Type B pancreatic cell (in vitro differentiated cells): ENCODE measurements around the gene SFT2D2. TPM values are rescaled to one million over a fixed set of nuclear protein-coding genes. Genes with fewer than 3 reads are reported as not detected.

Source experiments
- DNase-seq: peaks from one replicate; pipeline ENCODE4 v3.0.0; 2021; ENCODE audit warnings: mixed read lengths; ENCODE audit not compliant: unreplicated experiment; ENCODE audit errors: extremely low spot score
- H3K27ac Mint-ChIP-seq: 2 replicates; pipeline ENCODE4 v1.8.0; 2021; ENCODE audit warnings: mild to moderate bottlenecking, mixed read lengths
- H3K27me3 Mint-ChIP-seq: 2 replicates; pipeline ENCODE4 v1.8.0; 2021; ENCODE audit warnings: mixed read lengths
- H3K36me3 Mint-ChIP-seq: 2 replicates; pipeline ENCODE4 v1.8.0; 2021; ENCODE audit warnings: mixed read lengths
- H3K4me1 Mint-ChIP-seq: one replicate; pipeline ENCODE4 v1.8.0; 2021; ENCODE audit warnings: mixed read lengths; ENCODE audit not compliant: unreplicated experiment
- H3K4me3 Mint-ChIP-seq: 2 replicates; pipeline ENCODE4 v1.8.0; 2021; ENCODE audit warnings: mild to moderate bottlenecking, mixed read lengths
- H3K9me3 Mint-ChIP-seq: 2 replicates; pipeline ENCODE4 v1.8.0; 2021; ENCODE audit warnings: mixed read lengths
- total RNA-seq: library from RNA; stranded (reverse); gene quantifications from 2 replicates; pipeline ENCODE4 v1.2.1, GENCODE V29; 2021; ENCODE audit warnings: low replicate concordance
- TF ChIP-seq, protein P1 (sequence below): fragments of 200-600 bp; sonication (generic); conservative IDR thresholded peaks from 2 replicates; pipeline ENCODE4 v1.5.0; 2021; ENCODE audit warnings: antibody characterized with exemption, mild to moderate bottlenecking

SFT2D2 gene
- total RNA-seq, 1 donor from 2014 or later = 52.1 TPM

DNA sequence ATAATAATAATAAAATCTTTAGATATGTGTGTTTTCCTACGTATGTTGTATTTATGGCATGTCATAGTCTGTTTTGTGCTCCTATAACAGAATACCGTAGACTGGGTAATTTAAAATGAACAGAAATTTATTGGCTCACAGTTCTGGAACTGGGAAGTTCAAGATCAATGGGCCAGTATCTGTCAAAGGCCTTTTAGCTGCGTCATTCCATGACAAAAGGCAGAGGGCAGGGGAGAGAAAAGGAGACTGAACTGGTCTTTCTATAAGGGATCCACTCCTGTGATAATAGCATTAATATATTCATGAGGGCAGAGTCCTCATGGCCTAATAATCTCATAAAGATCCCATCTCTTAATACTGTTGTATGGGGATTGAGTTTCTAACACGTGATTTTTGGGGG is 7.1 kb upstream of the SFT2D2 start:
- H3K4me1 Mint-ChIP-seq = no peaks in the 10 kb centered on the region
- TF ChIP-seq, protein P1, sequence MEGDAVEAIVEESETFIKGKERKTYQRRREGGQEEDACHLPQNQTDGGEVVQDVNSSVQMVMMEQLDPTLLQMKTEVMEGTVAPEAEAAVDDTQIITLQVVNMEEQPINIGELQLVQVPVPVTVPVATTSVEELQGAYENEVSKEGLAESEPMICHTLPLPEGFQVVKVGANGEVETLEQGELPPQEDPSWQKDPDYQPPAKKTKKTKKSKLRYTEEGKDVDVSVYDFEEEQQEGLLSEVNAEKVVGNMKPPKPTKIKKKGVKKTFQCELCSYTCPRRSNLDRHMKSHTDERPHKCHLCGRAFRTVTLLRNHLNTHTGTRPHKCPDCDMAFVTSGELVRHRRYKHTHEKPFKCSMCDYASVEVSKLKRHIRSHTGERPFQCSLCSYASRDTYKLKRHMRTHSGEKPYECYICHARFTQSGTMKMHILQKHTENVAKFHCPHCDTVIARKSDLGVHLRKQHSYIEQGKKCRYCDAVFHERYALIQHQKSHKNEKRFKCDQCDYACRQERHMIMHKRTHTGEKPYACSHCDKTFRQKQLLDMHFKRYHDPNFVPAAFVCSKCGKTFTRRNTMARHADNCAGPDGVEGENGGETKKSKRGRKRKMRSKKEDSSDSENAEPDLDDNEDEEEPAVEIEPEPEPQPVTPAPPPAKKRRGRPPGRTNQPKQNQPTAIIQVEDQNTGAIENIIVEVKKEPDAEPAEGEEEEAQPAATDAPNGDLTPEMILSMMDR = no peak
- peaks cover 3% of the 10 kb centered on the region for H3K9me3 Mint-ChIP-seq
- no peaks in the 10 kb centered on the region for H3K36me3 Mint-ChIP-seq
- no peak overlapping the region for H3K27ac Mint-ChIP-seq
- no peaks in the 10 kb centered on the region for H3K27me3 Mint-ChIP-seq
- DNase-seq = no peak
- H3K4me3 Mint-ChIP-seq = no peak overlapping the region

DNA sequence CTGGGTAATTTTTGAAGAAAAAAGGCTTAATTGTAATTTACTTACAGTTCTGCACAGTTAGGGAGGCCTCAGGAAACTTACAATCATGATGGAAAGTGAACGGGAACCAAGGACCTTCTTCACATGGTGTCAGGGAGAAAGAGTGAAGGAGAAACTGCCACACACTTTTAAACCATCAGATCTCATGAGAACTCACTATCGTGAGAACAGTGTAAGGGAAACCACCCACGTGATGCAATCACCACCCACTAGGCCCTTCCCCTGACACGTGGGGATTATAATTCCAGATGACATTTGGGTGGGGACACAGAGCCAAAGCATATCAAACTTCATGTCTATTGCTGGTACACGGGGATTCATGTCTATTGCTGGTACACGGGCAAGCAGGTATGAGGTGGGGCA is 5.3 kb upstream of the SFT2D2 start:
- H3K9me3 Mint-ChIP-seq = peaks cover 7% of the 10 kb centered on the region
- H3K27ac Mint-ChIP-seq = no peak overlapping the region
- H3K4me1 Mint-ChIP-seq = no peaks in the 10 kb centered on the region
- TF ChIP-seq, protein P1 = no peak
- H3K27me3 Mint-ChIP-seq = no peaks in the 10 kb centered on the region
- H3K4me3 Mint-ChIP-seq = no peak overlapping the region
- no peaks in the 10 kb centered on the region for H3K36me3 Mint-ChIP-seq
- no peak for DNase-seq

DNA sequence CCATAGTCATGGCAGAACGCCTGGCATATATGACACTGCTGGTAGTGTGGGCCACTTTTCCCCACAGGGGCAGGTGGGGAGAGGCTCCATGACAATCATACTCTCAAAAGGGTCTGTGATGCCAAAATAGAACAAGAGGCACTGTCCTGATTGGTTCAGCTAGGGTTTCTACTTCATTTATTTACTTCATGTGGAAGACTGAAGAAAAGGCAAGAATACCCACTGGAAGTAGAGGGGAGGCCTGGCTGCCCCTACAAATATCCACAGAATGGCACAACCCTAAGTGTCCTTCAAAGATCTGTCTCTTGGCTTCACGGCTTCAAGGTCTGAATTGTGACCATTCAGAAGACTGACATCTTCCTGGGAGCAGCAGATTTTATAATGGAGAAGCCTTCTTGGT is 4.5 kb upstream of the SFT2D2 start:
- Mint-ChIP-seq H3K4me3 (no peak overlapping the region), H3K4me1 (no peaks in the 10 kb centered on the region), H3K9me3 (peaks cover 7% of the 10 kb centered on the region), H3K27ac (no peak overlapping the region), H3K27me3 (no peaks in the 10 kb centered on the region), H3K36me3 (no peaks in the 10 kb centered on the region)
- DNase-seq = no peak
- TF ChIP-seq, protein P1 = no peak

DNA sequence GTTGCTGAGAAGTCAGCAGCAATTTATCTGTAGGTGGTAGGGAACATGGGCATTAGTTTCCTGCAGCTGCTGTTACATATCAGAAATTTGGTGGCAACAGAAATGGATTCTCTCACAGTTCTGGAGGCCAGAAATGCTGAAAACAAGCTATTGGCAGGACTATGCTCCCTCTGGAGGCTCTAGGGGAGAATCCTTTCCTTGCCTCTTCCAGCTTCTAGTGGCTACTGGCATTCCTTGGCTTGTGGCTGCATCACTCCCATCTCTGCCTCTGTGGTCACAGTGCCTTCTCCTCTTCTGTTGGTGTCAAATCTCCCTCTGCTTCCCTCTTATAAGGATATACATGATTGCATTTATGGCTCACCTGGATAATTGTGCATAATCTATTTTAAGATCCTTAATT is 2.5 kb upstream of the SFT2D2 start:
- H3K9me3 Mint-ChIP-seq = peaks cover 7% of the 10 kb centered on the region

DNA sequence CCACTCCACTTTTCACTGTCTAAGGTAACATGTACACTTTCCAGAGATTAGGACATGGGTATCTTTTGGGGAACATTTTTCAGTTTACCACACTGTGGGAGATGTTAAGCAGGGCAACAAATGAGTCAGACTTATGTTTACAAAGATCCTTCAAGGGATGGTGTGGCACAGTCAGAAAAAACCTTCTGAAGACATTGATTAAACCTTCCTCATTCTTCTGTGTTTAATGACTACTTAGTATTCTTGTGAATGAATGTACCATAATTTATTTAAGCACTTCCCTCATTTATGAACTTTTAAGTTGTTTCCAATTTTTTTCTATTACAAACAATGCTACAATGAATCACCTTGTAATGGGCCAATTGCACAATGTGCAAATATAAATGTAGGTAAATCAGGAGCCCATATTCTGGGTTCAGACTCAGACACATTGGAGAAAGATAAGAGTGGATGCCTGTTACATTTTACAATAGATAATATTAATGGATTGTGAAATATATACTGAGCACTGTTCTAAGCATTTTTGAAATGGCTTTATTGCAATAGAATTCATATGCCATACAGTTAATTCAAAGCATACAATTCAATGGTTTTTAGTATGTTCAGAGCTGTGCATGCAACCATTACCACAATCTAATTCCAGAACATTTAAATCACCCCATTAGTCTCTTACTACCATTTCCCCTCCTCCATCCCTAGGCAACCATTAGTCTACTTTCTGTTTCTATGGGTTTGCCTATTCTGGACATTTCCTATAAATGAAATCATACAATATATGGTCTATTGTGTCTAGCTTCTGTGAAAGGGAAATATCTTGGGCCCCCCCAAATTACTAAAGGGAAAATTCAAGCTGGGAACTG is 1.9 kb upstream of the SFT2D2 start:
- Mint-ChIP-seq H3K4me3 (no peak overlapping the region), H3K27me3 (no peaks in the 10 kb centered on the region), H3K4me1 (peaks cover 17% of the 10 kb centered on the region), H3K27ac (peak overlapping the region; percentile 0), H3K9me3 (peaks cover 7% of the 10 kb centered on the region), H3K36me3 (no peaks in the 10 kb centered on the region)
- DNase-seq = no peak
- TF ChIP-seq, protein P1 = no peak

More for the DNA sequence above, 2.5 kb upstream of the SFT2D2 start:
- Mint-ChIP-seq H3K36me3 (no peaks in the 10 kb centered on the region), H3K4me1 (peaks cover 14% of the 10 kb centered on the region), H3K27me3 (no peaks in the 10 kb centered on the region), H3K27ac (peak overlapping the region; percentile 0), H3K4me3 (no peak overlapping the region)
- TF ChIP-seq, protein P1 = no peak
- no peak for DNase-seq
